ENCODE measurements around the gene ART5.
"Not testable (repeated sequence)": the region's sequence is repeated elsewhere in the genome, so short reads cannot be mapped to it uniquely, and the experiment has no call there.

ART5 gene

DNA sequence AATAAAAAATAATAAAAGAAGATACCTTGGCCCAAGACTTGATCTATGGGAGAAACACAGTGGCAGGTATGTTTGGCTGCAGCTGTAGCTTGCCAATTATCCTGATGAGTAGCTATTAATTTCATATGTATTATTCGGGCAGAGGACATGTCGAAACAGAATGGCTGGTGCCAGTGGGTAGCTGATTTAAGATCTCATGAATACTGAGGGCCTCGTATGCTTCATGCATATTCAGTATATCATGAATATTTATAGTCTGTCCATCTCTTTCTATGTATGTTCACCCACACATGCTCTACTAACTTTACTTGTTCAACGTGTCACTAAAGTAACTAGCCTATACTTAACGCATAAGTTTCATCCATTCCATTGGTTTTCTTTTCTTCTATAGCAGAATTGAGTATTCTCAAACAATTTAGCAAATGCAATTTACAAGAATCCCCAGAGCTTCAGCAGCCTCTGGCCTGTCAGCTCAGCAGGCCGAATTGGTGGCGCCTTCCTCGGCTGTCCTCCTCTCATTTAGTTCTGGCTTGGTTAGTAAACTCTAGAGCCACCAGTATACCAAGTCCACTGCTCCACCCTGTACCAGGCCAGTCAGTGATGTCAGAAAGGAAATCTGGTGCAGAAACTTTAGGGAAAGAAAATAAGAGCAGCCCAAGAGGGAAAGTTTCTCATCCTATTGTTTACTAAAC is 17.9 kb downstream of the ART5 start:
- no peak for DNase-seq (ENCODE audit: low read depth in 1 of 2, low spot score in 1 of 2)

DNA sequence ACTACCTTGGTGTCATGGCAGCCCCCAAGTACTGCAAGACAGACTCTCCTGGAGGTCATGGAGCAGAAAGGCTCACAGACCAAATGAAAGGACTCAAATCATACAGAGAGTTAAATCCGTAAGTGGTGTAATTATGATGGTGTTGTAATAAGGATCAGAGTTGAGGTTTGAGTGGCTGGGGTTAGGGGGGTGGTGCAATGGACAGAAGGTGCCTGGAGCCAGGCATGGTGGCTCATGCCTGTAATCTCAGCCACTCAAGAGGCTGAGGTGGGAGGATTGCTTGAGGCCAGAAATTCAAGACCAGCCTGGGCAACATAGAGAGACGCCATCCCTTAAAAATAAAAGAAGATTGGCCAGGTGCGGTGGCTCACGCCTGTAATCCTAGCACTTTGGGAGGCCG is 18.7 kb downstream of the ART5 start:
- DNase-seq (ENCODE audit: low read depth in 1 of 2, low spot score in 1 of 2) = no peak

DNA sequence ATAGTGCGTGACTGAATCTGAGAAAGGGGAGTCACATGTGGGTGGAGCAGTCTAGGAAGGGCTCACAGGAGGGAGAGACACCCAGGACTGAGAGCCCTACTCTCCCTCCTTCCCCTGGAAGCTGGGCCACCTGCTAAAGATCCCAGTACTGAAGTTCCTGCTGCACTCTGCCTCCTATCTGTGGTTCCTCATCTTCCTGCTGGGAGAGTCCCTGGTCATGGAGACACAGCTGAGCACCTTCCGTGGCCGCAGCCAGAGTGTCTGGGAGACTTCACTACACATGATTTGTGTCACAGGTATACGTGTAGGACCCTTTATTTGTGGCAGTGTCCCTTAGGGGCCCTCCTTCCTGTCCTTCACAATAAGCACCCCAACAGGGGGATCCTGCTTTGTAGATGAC is 19.3 kb downstream of the ART5 start:
- no peak for DNase-seq (ENCODE audit: low read depth in 1 of 2, low spot score in 1 of 2)

DNA sequence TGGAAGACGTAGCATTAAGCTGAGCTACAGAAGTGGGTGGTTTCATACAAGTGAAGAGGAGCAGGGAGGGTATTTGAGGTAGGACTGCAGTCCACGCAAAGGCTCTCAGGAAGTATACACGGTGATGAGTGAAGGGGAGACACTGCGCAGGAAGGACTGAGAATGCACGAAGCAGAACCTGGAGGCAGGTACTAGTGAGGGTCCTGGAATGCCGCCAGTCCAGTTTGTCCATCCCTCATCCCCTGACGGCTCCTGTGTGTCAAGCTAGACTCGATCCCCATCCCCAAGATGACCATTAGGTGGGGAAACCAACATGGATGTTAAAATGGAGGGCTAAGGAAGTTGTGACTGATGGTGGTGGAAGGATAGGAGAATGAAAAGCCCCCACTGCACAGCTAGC is 23.8 kb downstream of the ART5 start:
- DNase-seq (ENCODE audit: low read depth in 1 of 2, low spot score in 1 of 2) = no peak

DNA sequence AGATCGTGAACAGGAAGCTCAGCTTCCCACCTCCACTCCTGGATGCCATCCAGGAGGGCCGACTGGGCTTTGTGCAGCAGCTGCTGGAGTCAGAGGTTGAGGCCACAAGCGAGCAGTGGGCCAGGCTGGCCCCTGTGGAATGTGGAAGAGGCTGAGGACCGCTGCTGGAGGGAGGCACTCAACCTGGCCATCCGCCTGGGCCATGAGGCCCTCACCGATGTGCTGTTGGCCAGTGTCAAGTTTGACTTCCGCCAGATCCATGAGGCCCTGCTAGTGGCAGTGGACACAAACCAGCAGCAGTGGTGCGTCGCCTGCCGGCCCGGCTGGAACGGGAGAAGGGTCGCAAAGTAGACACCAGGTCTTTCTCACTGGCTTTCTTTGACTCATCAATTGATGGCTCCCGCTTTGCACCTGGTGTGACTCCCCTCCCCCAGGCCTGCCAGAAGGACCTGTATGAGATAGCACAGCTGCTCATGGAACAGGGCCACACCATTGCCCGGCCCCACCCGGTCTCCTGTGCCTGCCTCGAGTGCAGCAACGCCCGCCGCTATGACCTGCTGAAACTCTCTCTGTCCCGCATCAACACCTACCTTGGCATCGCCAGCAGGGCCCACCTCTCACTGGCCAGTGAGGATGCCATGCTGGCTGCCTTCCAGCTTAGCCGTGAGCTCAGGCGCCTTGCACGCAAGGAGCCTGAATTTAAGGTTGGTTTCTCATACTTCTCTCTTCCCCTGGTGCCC is 24.9 kb downstream of the ART5 start:
- DNase-seq (ENCODE audit: low read depth in 1 of 2, low spot score in 1 of 2) = no peak

DNA sequence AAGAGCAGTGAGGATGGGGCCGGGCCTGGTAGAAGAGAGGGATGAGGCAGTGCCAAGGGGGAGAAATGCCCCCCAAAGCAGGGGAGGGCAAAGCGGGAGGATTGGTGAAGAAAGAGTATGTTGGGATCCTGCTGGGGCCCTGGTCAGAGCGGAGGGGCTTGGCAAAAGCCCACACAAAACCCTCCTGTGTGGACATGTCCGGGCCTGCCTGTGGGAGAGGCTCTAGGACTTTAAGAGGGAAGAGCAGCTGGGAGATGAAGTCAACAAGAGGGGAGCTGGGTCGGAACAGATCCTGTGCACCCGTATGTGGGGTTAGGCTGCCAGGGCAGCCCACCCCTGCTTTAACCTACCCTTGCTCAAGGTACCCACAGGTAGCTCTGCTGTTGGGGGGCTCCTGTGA is 25.8 kb downstream of the ART5 start:
- no peak for DNase-seq (ENCODE audit: low read depth in 1 of 2, low spot score in 1 of 2)

DNA sequence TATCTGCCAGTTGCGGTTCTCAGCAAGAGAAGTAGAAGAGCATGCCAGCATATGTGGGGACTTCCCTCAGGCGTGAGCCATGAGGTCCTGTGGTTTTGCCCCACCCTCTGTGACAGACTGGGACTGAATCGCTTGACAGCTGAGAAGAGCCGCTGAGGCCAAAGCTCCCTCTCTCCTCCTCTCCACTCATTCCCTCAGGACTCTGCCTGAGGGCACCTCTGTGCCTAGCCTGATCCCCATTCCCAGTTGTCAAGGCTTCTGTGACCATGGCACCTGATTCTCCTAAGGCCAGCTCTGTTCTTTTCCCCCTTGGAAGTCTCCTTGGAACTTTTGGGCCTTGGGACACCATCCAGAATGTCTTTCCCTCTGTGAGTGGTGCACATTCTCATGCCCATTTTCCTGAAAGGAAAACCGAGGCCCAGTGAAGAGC is 27.0 kb downstream of the ART5 start:
- peak in 1 of 2 donors; percentile 5 for DNase-seq (ENCODE audit: low read depth in 1 of 2, low spot score in 1 of 2)

DNA sequence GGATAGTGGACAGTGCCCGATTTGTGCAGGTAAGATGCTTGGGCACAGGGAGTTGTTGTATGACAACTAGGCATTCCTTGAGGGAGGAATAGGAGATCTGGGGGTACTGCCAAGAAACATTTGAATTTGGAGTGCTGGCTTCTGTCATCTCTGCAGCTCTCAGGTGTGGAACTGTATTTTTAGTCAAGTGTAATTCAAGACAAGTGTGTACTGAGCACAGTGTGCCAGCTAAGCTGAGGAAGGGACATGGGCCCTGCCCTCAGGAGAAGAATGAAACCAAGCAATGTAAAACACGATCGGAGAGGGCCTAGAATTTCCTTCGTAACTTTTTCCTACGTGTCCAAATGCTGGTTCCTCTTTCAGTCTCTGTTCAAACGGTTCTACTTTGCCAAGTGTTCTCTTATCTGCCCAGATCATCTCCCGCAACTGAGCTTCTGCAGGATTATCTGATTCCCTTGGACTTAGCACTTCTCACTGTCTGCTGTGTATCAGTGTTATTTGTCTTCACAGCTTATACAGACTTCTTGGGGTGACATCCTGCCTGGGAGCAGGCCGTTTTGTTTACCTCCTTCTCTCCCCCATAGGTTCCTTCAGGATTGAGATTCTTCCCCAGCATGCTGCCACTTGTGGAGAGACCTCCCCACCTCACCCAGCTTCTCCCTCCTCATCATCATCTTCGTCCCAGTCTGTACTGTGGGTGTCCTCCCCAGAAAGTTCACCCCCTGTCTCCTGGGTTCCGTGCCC is 27.6 kb downstream of the ART5 start:
- no peak for DNase-seq (ENCODE audit: low read depth in 1 of 2, low spot score in 1 of 2)

DNA sequence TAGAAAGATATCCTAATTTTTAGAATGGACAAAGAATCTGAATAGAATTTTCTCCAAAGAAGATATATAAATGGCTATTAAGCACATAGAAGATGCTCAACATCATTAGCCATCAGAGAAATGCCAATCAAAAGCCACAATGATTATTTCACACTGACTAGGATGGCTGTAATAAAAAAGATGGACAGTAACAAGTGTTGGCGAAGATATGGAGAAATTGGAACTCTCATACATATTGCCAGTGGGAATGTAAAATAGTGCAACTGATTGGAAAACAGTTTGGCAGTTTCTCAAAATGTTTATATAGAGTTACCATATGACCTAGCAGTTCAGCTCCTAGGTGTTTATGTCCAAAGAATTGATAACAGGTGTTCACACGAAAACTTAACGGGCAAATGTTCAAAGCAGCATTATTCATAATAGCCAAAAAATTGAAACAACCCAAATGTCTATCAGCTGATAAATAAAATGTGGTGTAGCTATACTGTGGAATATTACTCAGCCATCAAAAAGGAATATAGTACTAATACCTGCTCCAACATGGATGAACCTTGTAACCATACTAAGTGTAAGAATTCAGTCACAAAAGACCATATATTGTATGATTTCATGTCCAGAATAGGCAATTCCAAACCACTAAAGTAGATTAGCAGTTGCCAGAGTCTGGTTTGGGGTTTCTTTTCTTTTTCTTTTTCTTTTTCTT is 29.7 kb downstream of the ART5 start:
- no peak for DNase-seq (ENCODE audit: low read depth in 1 of 2, low spot score in 1 of 2)

DNA sequence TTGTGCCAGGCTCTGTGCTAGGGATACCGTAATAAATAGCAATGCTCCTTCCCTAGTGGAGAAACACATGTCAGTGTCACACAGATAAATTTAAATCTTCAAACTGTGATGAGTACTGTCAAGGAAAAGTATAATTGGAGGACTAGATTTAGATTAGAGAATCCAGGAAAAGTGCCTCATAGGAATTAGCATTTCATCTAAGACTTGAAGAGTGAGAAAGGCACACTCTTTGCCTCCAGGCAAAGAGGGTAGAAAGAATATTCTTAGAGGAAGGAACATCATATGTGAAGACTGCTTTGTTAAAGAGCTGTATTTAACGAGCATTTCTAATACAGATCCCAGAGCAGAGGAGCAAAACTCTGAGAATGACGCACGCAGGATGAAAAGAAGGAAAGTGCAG is 30.9 kb downstream of the ART5 start:
- no peak for DNase-seq (ENCODE audit: low read depth in 1 of 2, low spot score in 1 of 2)

DNA sequence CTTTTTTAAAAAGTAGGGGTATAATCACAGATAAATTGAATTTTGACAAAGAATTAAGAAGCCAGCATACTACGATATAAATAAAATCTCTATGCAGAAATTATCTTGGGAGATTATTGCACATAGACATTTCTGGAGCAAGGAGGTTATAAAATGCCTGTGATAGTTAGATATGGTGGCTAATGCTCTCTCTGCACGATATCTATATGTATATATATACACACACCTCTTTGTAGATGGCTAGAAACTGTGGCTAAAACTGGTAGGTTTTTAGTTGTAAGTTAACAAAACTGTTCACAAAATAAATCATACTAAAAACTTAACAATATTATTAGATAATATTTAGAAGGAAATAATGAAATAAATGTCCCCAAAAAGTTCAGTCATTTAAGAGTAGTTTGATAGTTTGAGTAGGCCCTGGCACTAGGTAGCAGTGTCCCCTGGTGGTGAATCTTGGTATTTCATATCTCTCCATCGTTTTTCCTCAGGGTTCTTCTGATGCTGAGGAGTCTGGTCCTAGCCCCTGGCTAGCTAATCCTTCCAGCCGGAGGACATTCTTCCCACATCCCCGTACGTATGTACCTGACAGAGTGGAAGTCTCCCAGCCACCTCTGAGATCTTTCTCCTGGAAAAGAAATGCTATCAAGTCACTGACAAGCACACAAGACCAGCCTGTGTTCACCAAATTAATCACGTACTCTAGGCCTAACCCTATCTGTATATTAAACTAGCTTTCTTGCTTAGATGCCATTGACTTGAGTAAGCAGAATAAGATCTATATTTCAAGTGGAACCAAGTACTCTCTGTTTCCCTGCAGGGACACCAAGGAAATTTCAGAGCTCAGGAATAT is 32.2 kb downstream of the ART5 start:
- DNase-seq (ENCODE audit: low read depth in 1 of 2, low spot score in 1 of 2) = no peak

DNA sequence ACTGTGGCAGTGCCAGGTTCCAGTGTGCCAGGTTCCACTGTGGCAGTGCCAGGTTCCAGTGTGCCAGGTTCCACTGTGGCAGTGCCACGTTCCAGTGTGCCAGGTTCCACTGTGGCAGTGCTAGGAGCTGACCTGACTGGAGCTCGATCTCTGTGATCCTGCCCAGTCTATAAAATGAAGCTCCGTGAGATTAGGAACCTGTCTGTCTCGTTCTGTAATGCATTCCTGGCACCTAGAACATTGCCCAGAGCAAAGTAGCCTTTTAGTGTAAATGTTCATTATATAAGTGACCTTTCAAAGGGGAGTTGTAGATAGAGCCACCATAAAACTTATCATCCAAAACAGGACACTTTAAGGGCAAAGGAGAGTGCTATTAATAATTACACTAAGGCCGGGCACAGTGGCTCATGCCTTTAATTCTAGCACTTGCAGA is 36.0 kb downstream of the ART5 start:
- no peak for DNase-seq (ENCODE audit: low read depth in 1 of 2, low spot score in 1 of 2)

DNA sequence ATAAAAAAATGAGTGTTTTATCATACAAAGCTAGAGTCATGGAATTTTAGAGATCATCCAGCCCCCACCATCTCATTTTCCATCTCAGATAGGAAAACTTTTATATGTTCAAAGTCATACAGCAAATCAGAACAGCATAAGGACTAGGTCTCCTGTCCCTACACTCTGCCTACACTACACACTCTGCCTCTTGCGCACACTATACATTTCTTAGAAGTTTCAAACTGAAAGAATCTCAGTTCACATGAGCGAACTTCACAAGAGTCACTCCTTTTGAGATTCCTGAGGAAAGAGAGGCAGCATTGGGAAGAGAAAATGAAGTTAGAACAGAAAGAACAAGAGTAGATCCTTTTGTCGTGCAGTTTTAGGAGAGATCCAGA is 36.5 kb downstream of the ART5 start:
- DNase-seq (ENCODE audit: low read depth in 1 of 2, low spot score in 1 of 2) = no peak

DNA sequence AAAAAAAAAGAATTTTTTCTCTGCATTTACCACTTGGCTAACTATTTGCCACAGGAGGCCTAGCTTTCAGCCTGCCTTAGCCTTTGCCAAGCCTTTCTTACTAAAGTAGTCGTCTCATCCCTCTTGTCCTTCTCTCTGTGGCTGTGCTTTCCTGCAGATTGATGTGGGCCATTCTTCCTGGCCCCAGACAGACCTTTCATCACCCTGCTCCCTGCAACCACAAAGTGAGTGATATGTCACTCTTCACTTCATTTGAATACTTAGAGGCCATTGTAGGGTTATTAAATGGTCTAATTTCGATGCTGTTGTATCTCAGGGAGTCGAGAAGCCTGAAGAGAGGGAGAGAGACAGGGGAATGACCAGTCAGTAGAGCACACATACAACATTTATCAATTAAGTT is 37.6 kb downstream of the ART5 start:
- DNase-seq (ENCODE audit: low read depth in 1 of 2, low spot score in 1 of 2) = no peak

DNA sequence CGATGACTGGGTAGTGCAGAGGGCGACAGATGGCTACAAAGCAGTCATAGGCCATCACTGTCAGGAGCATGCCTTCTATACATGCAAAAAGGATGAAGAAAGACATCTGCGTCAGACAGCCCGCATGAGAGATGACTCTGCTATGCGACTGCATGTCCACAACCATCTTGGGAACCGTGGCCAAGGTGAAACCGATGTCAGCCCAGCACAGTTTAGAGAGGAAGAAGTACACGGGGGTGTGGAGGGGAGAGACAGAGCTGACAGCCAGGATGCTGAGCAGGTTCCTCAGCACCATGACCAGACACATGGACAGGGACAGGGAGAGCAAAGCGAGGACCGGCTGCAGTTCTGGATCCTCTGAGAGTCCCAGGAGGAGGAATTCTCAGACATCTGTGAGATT is 41.6 kb downstream of the ART5 start:
- DNase-seq (ENCODE audit: low read depth in 1 of 2, low spot score in 1 of 2) = not testable (repeated sequence)

DNA sequence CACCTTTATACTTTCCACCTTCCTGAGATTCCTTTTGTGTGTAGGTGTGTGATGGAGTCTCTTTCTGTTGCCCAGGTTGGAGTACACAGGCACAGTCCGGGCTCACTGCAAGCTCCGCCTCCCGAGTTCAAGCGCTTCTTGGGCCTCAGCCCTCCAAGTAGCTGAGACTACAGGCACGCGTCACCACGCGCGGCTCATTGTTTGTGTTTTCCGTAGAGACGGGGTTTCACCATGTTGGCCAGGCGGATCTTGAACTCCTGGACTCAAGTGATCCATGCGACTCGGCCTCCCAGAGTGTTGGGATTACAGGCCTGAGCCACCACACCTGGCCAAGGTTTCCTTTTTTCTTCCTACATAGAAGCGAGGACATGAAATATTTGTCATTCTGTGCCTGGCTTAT is 44.0 kb downstream of the ART5 start:
- DNase-seq (ENCODE audit: low read depth in 1 of 2, low spot score in 1 of 2) = not testable (repeated sequence)

DNA sequence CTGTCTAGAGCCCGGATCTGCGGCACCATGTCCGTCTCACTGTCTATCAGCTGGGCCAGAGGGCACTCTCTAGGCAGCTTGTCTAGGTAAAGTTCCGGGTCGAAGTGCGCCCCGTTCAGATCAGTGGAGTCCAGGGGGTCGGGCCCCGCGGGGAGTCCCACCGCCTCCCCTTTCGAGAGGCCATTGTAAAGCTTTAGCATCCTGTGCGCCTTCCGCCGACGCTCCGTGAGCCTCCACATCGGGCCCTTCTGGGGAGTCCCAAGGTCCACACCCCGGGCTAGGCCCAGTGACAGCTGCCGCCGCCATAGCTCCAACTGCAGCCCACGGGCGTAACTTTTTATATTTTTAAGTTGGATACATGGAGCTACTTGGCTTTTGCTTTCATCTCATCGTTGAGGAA is 50.5 kb downstream of the ART5 start:
- DNase-seq (ENCODE audit: low read depth in 1 of 2, low spot score in 1 of 2) = not testable (repeated sequence)

DNA sequence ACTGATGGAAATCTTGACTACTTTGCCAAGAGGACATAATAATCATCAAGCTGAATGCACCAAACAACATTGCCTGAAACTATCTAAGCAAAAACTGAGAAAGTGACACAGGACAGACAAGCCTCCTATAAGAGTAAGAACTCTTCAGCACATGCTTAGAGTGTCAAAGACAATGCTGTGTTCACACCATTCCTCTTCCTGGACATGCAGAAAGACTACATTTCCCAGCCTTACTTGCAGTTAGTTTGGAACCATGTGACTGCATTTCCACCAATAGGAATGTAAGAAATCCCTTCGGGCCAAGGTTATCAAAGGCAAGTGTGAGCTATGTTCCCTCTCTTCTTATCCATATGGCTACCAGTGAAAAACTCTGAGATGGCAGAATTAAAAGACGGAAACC is 51.6 kb downstream of the ART5 start:
- not testable (repeated sequence) for DNase-seq (ENCODE audit: low read depth in 1 of 2, low spot score in 1 of 2)

DNA sequence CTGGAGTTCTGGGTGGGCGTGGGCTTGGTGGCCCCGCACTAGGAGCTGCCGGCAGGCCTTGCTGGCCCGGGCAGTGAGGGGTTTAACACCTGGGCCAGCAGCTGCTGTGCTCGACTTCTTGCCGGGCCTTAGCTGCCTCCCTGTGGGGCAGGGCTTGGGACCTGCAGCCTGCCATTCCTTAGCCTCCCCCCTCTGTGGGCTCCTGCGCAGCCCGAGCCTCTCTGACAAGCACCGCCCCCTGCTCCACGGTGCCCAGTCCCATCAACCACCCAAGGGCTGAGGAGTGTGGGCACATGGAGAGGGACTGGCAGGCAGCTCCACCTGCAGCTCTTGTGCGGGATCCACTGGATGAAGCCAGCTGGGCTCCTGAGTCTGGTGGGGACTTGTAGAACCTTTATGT is 53.0 kb downstream of the ART5 start:
- DNase-seq (ENCODE audit: low read depth in 1 of 2, low spot score in 1 of 2) = not testable (repeated sequence)

All from activated T-helper 1 cell treated with anti-CD3 and anti-CD28 coated beads, Interleukin-2, amount 50 U/mL, for 16 hours (primary cell).